Activated CD4-positive, alpha-beta T cell treated with anti-CD3 and anti-CD28 coated beads, Interleukin-2, amount 50 U/mL, for 48 hours (primary cell): ENCODE measurements around the gene PLPPR1.
"Not testable (repeated sequence)": the region's sequence is repeated elsewhere in the genome, so short reads cannot be mapped to it uniquely, and the experiment has no call there.

ENCODE experiments used
- DNase-seq, 2 experiments: peaks; one replicate each; pipeline ENCODE4 v3.0.0-alpha.2; 2020

Gene PLPPR1

DNA sequence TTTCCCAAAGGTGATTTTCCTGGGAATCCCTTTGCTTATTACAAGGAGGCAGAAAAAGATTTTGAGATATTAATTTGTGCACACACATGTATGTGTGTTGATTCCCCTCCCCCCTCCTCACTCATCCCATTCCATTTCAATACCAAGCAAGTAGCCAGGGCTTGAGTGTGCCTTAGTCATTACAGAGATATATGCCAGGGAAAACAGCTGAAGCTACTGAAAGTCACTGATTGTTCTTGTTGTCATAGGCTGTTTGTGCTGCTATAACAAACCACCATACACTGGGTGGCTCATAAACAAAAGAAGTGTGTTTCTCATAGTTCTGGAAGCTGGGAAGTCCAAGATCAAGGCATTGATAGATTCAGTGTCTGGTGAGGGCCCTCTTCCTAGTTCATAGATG, 197.6 kb downstream of the PLPPR1 start:
- DNase-seq: no peak

DNA sequence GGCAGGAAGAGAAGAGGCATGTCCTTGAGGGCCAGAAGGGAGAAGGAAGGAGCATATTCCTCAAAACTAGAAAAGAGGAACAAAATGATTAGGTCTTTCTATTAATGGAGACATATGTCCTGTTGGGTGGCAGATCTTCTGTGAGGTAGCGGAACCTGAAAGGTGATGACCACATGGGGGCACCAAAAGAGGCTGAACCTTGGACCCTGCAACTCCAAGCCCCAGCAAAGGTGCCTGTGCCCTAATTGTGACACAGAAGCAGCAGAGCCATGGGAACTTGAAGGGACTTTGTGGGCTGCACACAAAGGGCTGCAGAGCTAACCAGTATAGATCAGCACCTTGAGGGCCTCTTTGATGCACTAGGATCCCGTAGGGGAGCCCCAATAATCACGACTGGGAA, 198.3 kb downstream of the PLPPR1 start:
- no peak for DNase-seq

DNA sequence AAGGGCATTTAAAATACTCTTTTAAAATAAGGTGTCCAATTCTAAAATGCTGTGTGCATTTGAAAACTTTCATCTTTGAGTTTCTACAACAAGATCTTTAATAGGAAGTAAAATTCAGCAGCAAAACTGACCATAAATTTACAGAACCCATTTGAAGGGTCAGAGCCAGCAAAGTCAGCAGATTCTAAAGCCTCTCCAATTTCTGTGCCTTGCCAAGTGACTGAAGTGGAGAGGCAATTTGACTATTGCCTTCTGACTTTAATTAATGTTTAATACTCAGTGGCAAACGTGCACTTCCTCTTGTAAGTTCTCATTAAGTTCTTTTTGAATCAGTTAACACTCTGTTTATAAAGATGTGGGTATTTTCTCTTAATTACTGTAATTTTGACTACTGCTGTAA, 201.1 kb downstream of the PLPPR1 start:
- no peak for DNase-seq

DNA sequence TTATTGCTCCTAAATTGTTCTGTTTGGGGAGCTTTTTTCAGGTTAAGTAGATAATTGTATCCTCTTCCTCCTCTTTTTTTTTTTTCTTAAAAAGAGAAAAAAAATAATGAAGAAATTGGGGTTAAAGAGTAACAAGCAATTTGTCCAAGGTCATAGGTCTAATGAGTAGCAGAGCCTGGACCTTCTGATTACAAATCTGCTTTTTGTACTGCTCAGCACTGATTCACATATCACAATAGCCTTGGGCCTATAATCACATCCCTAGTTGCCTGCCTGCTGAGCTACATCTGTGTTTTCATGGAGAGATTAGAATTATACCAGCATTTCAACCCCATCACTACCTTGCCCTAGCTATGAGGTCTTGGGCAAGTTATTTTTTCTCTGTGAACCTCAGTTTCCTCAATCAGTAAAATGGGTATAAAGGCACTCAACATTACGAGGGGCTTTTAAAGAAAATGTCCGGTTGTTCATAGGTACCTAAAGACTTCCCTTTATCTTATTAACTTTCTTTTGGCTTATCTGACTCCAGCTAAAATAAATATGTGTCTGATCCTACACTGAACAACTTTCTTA, 204.0 kb downstream of the PLPPR1 start:
- no peak for DNase-seq

DNA sequence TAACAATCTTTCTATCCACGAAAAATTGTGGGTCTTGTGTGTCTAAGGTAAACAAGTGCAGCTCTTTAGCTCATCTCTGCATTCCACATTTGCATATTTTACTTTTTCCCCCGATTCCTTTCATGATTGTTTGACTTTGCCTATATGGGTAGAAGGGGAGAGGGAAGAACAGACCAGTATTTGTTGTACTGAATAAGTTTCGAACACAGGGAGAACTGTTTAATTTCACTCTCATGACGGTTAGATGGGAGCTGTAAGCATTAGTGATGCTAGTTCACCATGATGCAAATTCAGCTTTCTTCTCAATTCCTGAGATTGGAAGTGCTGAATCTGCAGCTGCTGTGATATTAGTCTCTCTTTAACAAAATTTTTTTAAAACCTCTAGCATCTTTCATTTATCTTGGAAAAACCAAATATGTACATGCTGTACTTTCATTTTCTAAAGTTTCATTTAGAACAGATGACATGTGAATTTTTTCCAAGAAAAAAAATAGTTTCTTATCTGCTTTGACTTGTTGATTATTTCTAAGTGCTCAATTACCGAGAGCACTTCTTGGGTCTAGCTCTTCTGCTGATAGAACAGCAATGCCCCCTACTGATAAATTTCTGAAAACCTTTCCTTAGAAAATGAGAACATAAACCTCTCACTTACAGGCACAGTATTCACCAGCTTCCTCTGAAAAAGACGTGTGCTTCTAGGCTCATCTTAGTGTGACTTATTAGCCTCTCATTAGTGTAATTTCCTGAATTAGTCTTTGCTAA, 206.8 kb downstream of the PLPPR1 start:
- no peak for DNase-seq

DNA sequence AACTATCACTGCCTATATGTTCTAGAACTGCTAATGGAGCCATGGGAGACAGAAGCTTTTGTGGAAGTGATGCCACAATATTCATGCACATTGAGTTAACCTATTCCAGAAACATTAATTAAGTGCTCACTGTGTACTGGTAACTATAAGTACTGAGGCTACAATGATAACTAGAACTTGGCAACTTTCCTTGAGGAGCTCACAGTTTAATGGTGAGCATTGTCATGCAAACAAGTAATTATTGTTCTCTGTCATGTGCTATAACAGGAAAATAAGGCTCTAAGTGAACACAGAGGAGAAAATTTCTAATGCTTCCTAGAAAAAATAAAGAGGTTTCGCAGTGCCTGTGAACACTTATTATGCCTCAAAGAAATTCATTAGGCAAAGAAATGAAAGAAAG, 214.1 kb downstream of the PLPPR1 start:
- no peak for DNase-seq

DNA sequence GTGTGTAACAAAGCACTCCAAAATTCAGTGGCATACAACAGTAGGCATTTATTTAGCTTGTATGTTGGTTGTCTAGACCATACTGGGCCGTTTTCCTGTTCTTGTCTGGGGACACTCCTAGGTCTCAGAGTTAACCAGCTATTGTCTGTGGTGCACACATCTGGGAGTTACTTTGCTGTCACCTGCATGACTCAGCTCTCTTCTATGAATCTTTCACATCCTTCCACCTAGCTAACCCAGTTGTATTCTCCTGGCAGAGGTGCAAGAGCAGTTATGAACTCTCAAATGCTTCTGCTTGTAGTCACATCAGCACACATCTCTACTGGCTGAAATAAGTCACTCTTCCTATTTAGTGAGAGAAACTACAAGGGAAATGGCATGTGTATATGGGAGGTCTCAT, 218.2 kb downstream of the PLPPR1 start:
- DNase-seq: no peak

DNA sequence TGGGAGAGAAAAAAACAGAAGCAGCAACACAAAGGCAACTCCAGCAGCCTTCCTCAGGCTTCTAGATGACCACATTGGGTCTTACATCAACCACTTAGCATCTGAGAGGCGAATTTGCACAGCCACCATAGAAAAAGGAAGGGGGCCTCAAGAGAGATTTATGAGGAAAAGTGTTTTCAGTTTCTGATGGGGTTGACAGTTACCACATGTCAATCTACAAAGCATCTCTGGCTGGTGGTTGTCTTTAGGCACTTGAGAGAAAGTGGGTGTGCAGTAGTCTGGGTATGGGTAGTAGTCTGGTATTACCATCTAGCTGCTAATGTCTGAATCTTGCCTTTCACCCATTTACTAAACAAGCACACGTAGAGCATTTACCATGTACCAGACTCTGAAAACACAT, 218.8 kb downstream of the PLPPR1 start:
- no peak for DNase-seq

DNA sequence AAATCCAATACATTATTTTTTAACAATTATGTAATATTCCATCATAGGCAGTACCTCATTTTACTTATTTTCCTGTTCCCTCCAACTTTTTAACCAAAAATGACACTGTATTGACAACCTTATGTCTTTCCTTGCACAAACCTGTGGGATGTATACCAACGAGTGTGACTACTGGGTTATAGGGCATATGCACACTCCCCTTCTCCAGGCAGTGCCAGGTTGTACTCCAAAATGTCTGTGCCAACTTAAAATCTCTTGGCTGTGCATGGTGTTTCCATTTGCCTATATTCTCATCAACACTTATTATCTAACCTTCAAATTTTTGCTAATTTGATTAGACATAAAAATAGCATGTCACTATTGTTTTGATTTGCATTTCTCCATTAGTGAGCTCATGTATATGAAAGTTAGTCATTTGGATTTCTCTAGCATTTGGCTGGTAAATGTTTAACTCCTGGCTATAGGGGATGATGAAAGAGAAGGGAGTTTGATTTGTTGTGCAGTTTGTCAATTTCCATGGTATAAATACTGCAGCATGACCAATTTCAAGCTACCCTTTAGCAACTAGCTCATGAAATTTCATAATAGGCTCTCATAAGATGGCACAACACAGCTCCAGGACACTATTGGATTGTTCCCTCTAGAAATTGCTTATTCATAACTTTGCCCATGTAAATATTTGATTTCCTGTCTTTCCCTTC, 226.4 kb downstream of the PLPPR1 start:
- no peak for DNase-seq

DNA sequence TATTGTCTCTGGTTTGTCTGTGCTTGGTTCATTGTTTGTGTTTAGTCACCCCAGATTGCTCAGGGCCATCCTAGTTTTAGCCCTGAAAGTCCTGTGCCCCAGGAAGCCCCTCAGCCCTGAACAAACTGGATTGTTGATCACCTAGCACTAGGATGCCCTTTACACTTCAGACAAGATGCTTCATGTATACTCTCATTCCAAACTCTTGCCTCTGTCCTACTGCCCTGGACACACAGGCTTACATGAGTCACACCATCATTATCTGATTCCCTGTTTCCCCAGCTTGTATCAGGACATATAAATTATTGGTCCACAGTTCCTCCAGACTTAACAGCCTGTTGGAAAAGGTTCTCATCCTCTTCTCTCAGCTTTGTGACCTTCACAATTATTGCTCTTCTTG, 236.2 kb downstream of the PLPPR1 start:
- DNase-seq: no peak

DNA sequence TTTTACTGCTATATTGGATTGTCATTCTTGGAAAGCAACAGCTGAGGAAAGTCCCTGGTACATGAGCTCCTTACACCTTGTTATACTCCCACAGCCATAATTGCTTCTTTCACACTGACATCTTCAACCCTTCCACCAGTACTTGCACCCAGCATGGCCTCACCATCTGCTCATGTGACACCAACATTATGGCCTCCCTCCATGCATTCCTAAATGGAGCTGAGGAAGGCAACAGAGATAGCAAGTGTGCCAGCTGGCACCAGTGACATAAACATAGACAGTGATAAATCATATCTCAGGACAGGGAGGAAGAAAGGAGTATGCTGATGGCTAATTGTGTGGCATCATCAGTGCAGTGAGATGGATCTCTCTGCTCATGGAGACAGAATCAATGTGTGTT, 236.7 kb downstream of the PLPPR1 start:
- DNase-seq: no peak

DNA sequence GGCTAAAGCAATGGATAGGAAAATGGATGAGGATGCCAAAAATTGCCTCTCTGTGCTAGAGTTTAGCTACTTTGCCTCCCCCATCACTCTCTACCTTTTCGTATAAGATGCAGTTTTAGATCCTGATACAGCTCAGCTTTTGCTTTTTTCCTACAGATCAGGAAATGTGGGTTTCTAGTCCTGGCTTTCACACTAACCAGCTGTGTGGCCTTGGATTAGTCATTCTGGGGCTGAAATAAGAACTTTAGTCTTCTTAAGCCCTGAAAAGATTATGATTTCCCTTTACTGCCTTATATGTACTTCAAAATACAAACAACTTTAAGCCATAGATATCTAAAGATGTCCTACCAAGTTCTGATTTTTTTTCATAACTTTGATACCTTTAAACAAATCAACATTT, 239.9 kb downstream of the PLPPR1 start:
- DNase-seq: no peak

DNA sequence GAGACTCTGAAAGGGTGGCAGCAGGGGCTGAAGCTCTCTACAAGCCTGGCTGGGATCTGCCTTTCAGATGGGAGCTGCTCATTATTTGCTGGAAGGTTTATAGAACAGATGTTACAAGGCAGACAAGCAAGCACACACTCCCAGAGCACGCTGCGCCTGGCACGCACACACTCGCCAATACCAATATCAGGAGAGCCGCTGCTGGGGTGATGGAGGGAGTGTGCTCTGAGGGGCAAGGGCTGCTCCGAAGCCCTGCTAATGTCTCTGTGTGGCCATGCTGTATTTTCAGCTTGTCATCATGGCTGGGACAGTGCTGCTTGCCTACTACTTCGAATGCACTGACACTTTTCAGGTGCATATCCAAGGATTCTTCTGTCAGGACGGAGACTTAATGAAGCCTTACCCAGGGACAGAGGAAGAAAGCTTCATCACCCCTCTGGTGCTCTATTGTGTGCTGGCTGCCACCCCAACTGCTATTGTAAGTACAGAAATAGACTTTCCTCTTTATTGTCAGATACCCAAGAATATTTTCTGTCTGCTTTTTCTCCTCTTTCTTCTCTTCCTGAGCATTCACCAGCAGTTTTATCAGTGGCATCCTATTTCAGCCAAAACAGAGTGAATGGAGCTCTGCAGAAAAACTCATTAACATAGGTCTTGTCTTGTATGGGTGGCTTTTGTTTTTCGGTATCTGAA, 241.2 kb downstream of the PLPPR1 start:
- DNase-seq: no peak

DNA sequence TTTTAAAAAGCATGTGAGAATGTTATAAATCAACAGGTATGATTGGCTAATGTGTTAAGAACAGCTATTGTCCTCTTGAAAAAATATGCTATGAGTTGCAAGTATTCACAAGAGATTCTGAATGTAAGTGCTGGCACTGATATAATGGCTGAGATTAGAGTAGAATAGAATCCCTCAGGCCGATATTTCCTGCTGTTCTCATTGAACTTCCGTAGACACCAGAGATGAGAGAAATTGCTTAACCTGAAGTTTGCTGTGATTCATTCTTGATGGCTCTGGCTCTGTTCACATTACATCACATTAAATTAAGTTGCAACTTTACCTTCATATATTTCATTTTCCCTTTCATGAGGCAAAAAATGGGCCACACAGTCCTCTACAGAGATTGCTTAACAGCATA, 241.8 kb downstream of the PLPPR1 start:
- no peak for DNase-seq

DNA sequence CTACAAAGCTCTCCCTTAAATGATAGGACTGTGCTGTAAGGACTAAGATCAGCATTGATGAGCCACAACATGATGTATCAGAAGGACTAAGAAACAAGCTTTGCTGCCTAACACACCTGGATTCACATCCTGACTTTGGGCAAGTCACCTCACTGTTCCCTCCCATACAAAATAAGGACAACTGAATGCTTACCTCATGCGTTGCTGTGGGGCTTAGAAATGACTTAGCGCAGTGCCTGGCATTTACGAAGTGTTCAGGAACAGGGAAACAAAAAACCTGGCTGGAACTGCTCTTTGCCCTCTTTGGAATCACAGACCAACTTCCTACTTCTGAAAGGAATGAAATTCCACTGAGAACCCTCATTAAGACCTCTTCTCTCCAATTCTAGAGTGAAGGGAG, 242.6 kb downstream of the PLPPR1 start:
- no peak for DNase-seq

DNA sequence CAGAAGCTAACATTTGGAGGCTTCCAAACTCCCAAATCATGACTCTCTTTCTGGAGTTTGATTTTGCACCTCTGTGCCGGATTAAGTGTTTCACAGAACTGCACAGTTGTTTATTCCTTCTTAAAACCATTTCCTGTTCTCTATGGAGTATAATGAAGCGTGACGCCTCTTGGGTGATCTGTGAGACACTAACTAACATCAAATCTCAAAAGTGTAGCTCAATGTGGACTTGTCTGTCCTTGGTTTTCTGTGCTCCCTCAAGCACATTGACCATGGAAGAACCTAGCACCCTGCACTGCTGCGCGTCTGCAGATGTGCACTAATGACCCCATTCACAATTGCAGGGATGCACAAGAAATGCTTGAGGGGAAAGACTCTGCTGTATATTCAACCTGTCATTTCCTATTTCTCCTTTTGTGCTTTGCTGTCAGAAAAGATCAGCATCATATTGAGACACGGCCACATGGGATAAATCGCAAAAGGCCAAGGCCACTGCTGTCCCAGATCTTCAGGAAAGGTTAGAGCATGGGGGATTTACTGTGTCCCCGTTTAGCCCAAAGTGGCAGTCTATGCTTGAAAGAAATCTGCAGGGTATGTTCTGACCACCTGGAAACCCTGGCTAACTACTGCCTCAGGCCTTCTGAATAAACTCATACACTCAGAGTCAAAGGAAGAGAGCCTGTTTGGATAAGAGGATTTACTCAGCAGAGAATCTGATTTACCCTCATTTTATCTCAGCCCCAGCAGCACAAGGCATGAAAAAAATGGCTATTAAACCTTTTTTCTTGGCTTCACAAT, 246.6 kb downstream of the PLPPR1 start:
- DNase-seq: no peak

DNA sequence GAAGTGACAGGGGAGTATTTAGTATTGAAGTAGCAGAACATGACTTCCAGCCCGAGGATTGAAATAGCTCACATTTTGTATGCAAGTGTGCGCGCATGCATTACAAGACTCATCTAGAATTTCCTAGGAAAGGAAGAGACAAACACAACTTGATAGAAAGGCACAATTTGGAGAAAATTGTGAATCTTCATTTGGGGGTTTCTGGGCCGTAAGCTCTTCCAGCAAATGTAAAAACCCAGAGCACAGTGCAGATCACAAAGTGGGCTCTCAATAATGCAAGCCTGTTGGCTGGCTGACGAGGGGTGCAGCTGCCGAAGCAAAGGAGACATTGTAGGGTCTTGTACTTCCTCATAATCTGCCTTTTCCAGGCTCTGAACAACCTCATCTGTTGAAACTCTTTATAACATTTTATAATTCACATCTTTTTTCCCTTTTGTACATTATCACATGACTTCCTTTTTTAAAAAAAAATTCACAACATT, 247.3 kb downstream of the PLPPR1 start:
- no peak for DNase-seq

DNA sequence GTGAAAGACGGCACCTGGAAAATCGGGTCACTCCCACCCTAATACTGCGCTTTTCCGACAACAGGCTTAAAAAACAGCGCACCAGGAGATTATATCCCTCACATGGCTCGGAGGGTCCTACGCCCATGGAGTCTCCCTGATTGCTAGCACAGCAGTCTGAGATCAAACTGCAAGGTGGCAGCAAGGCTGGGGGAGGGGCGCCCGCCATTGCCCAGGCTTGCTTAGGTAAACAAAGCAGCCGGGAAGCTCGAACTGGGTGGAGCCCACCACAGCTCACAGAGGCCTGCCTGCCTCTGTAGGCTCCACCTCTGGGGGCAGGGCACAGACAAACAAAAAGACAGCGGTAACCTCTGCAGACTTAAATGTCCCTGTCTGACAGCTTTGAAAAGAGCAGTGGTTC, 262.5 kb downstream of the PLPPR1 start:
- not testable (repeated sequence) for DNase-seq

DNA sequence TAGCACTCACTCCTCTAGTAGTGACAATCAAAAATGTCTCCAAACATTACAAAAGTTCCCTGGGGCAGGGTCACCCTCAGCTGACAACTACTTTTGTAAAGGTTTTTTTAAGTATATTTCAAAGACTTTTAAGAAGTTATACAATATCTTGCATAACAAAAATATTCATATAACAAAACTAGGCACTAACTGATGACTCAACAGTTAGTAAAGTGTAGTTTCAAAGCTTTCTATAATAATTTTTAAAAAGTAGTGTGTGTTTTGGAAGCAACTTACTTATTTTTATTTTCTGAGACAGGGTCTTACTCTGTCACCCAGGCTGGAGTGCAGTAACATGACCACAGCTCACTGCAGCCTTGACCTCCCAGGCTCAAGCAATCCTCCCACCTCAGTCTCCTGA, 271.4 kb downstream of the PLPPR1 start:
- DNase-seq: no peak

DNA sequence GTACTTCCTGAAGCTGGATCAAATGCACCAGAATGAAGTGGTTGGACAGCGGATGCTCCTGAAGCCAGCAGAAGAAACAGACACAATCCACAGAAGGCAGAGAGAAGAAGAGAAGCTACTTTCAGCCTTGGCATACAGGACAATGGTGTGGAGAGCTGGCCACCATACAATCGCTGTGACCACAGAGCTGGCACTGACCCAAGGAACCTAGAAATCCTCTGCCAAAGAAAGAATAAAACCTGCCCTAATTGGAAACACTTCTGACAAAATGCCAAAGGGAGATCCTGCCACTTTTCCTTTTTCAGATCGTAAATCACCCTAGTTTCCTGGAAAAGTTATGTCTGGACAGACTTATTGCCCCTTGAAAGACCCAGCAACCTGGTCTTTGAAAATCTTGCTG, 278.5 kb downstream of the PLPPR1 start:
- DNase-seq: no peak

DNA sequence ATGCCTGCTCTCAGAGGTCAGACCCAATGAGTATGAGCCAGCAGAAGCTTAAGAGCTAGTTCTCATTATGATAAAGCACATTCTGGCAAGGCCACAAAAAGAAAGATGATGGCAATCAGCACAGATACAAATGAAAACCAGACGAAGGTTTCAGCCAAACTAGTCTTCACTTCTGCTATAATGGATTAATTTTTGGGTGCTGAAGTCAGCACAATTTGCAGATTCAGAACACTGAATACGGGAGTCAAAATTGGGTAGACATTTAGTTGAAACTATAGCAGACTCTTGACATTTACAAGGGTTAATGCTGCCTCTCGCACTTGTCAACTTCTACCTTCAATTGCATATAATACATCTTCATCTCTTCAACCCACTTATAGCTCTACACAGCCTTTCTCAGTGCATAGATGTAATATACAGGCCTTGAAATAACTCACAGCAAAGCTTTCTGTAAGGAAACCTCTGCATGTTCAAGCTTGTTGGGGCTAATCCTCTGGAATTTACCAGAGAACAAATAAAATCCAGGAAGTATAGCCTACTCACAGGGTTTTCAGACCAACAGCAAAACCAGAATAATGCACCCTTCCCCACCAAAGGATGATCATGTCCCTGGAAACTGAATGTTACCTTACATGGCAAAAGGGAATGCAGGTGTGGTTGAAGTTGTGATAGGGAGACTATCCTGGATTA, 279.1 kb downstream of the PLPPR1 start:
- DNase-seq: no peak

DNA sequence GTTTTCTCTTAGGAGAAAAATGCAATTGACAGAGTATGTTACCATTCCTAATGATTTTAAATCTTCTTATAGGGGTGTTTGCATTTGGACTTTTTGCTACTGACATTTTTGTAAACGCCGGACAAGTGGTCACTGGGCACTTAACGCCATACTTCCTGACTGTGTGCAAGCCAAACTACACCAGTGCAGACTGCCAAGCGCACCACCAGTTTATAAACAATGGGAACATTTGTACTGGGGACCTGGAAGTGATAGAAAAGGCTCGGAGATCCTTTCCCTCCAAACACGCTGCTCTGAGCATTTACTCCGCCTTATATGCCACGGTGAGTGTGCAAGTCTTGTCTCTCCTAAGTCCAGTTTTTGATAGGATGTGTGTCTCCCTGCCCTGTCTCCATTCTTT, 280.6 kb downstream of the PLPPR1 start:
- DNase-seq: no peak
